CD14-positive monocyte (primary cell): ENCODE measurements around the gene GALNT18. TPM values are rescaled to one million over a fixed set of nuclear protein-coding genes. Genes with fewer than 3 reads are reported as not detected.

Source experiments
- DNase-seq, 3 donors: peaks; one replicate each; pipeline ENCODE4 v3.0.0-alpha.2; 2011 to 2022
- H2AFZ ChIP-seq: 2 replicates; pipeline ENCODE4 v1.6.0; 2012; ENCODE audit warnings: mild to moderate bottlenecking, low read depth, low read length, inconsistent platforms; ENCODE audit not compliant: insufficient read depth, poor library complexity, severe bottlenecking
- H3K27ac ChIP-seq, 2 donors: 1 replicate in 1 of 2; 2 replicates in 1 of 2; pipeline ENCODE4 v1.5.1; 2012 to 2013; ENCODE audit warnings: low read length in 2 of 2, control low read depth in 1 of 2, inconsistent platforms in 1 of 2, low read depth in 1 of 2, mild to moderate bottlenecking in 1 of 2
- H3K27me3 ChIP-seq, 2 donors: one replicate each; pipeline versions ENCODE4 v1.6.0 to v1.6.1; 2011 to 2013; ENCODE audit warnings: low read length in 2 of 2; ENCODE audit not compliant: control insufficient read depth in 2 of 2, insufficient read depth in 2 of 2
- H3K36me3 ChIP-seq, 2 donors: replicated peaks in 1 of 2; 1 replicate in 1 of 2; 2 replicates in 1 of 2; pipeline versions ENCODE4 v1.5.1 to v1.6.1; 2012 to 2013; ENCODE audit warnings: low read length in 2 of 2, control low read depth in 1 of 2, inconsistent platforms in 1 of 2, mild to moderate bottlenecking in 1 of 2; ENCODE audit not compliant: insufficient read depth in 2 of 2, control insufficient read depth in 1 of 2
- H3K4me1 ChIP-seq, 2 donors: 1 replicate in 1 of 2; 2 replicates in 1 of 2; pipeline versions ENCODE4 v1.5.1 to v1.6.1; 2012 to 2013; ENCODE audit warnings: low read length in 2 of 2, control low read depth in 1 of 2, inconsistent platforms in 1 of 2, mild to moderate bottlenecking in 1 of 2, moderate library complexity in 1 of 2; ENCODE audit not compliant: insufficient read depth in 2 of 2, control insufficient read depth in 1 of 2
- H3K4me2 ChIP-seq: replicated peaks from 2 replicates; pipeline ENCODE3; 2012; ENCODE audit warnings: low read length, moderate library complexity, mild to moderate bottlenecking; ENCODE audit not compliant: poor library complexity, severe bottlenecking; ENCODE audit errors: extremely low read depth
- H3K4me3 ChIP-seq, 3 experiments: fragments of 200-600 bp in 1 of 3; sonication (generic) in 1 of 3; replicated peaks in 1 of 3; 1 replicate in 2 of 3; 2 replicates in 1 of 3; pipeline ENCODE4 v1.5.1; 2011 to 2013; ENCODE audit warnings: low read length in 3 of 3, mild to moderate bottlenecking in 3 of 3, control low read depth in 2 of 3, low read depth in 2 of 3, inconsistent platforms in 1 of 3, moderate library complexity in 1 of 3
- H3K79me2 ChIP-seq: 2 replicates; pipeline ENCODE4 v1.6.0; 2012; ENCODE audit warnings: mild to moderate bottlenecking, control low read depth, inconsistent platforms, low read length, moderate library complexity; ENCODE audit not compliant: insufficient read depth
- H3K9ac ChIP-seq: 2 replicates; pipeline ENCODE4 v1.6.0; 2017; ENCODE audit warnings: low read length, mild to moderate bottlenecking; ENCODE audit not compliant: insufficient read depth, poor library complexity, severe bottlenecking
- H3K9me3 ChIP-seq, 2 donors: replicated peaks in 1 of 2; 1 replicate in 1 of 2; 2 replicates in 1 of 2; pipeline versions ENCODE4 v1.5.1 to v1.6.1; 2012 to 2013; ENCODE audit warnings: low read length in 2 of 2, control low read depth in 1 of 2; ENCODE audit not compliant: control insufficient read depth in 1 of 2, insufficient read depth in 1 of 2
- H4K20me1 ChIP-seq: 2 replicates; pipeline ENCODE4 v1.6.0; 2012; ENCODE audit warnings: mild to moderate bottlenecking, low read length, control low read depth, moderate library complexity; ENCODE audit not compliant: insufficient read depth
- H3K27ac Mint-ChIP-seq, 7 donors: one replicate each; pipeline ENCODE4 v1.8.0; 2020; ENCODE audit warnings: mild to moderate bottlenecking in 7 of 7, mixed read lengths in 7 of 7, moderate library complexity in 6 of 7, inconsistent platforms in 2 of 7
- H3K27me3 Mint-ChIP-seq, 3 donors: one replicate each; pipeline ENCODE4 v1.8.0; 2021 to 2022; ENCODE audit warnings: low read depth in 3 of 3, mild to moderate bottlenecking in 3 of 3, mixed read lengths in 3 of 3, moderate library complexity in 3 of 3, inconsistent platforms in 1 of 3
- H3K36me3 Mint-ChIP-seq, 2 donors: one replicate each; pipeline ENCODE4 v1.8.0; 2020; ENCODE audit warnings: mixed read lengths in 2 of 2, inconsistent platforms in 1 of 2, mild to moderate bottlenecking in 1 of 2
- H3K4me1 Mint-ChIP-seq: one replicate; pipeline ENCODE4 v1.8.0; 2020; ENCODE audit warnings: mild to moderate bottlenecking, mixed read lengths
- H3K4me3 Mint-ChIP-seq, 2 donors: one replicate each; pipeline ENCODE4 v1.8.0; 2020; ENCODE audit warnings: mild to moderate bottlenecking in 2 of 2, mixed read lengths in 2 of 2, moderate library complexity in 1 of 2
- H3K9me3 Mint-ChIP-seq, 7 donors: one replicate each; pipeline ENCODE4 v1.8.0; 2020 to 2022; ENCODE audit warnings: mixed read lengths in 7 of 7, mild to moderate bottlenecking in 6 of 7, moderate library complexity in 6 of 7, inconsistent platforms in 2 of 7
- CTCF ChIP-seq: fragments of 200-600 bp; IDR thresholded peaks from one replicate; pipeline ENCODE4 v1.8.0; 2022; ENCODE audit warnings: antibody characterized with exemption, mild to moderate bottlenecking
- WGBS: methylation state at CpG from one replicate; pipeline ENCODE4 v1.1.5; 2013; ENCODE audit warnings: missing lambda C conversion rate; ENCODE audit not compliant: insufficient coverage; 5-methylcytosine and 5-hydroxymethylcytosine counted together
- intact Hi-C, 2 donors: fragments of 100-400 bp; cut with micrococcal nuclease; formaldehyde crosslinking; loops; one replicate each; pipeline versions ENCODE4 v1.15.0 to v1.15.1; 2023
- polyA plus RNA-seq, 3 donors: library from polyadenylated mRNA; depleted of rRNA in 1 of 3; unstranded in 2 of 3; stranded (reverse) in 1 of 3; fragments of 300-500 nt in 2 of 3; fragments of >200 nt in 1 of 3; fragmentation: Illumina TruSeq in 2 of 3; gene quantifications; 1 replicate in 2 of 3; 2 replicates in 1 of 3; pipeline ENCODE4 v1.2.3, GENCODE V29; 2012 to 2021

The GALNT18 gene
- polyA plus RNA-seq, 3 donors = not detected

GRCh38 chr11:11329062-11329806, 292.6 kb downstream of the GALNT18 start:
- intact Hi-C loops = no loop called here
- TF ChIP-seq CTCF = no peak
- no peaks in the 10 kb centered on the region for H3K79me2 ChIP-seq
- no peak overlapping the region for H3K4me2 ChIP-seq
- Mint-ChIP-seq H3K4me1 (no peaks in the 10 kb centered on the region), H3K27ac (no peak overlapping the region), H3K9me3 (peaks cover 0 to 6% (median 2%) of the 10 kb centered on the region in 7 donors), H3K36me3 (no peaks in the 10 kb centered on the region), H3K4me3 (peak overlapping the region in 1 of 2 donors; percentile 17), H3K27me3 (peaks cover 3 to 9% (median 3%) of the 10 kb centered on the region in 3 donors)
- H4K20me1 ChIP-seq = no peaks in the 10 kb centered on the region
- H3K9ac ChIP-seq = no peak overlapping the region
- no peak overlapping the region for H3K4me3 ChIP-seq
- H3K27me3 ChIP-seq = no peaks in the 10 kb centered on the region
- no peak overlapping the region for H3K27ac ChIP-seq
- no peaks in the 10 kb centered on the region for H3K9me3 ChIP-seq
- H3K4me1 ChIP-seq = no peaks in the 10 kb centered on the region
- no peaks in the 10 kb centered on the region for H3K36me3 ChIP-seq
- DNase-seq = no peak
- no peak overlapping the region for H2AFZ ChIP-seq
- WGBS = 93% methylated on average over 4 of the region's 4 CpGs

- no peaks in the 10 kb centered on the region for H3K27me3 ChIP-seq
- H3K79me2 ChIP-seq = no peaks in the 10 kb centered on the region
- DNase-seq = no peak
- Mint-ChIP-seq H3K27me3 (peaks cover 3% of the 10 kb centered on the region in 3 donors), H3K9me3 (peaks cover 3 to 14% (median 10%) of the 10 kb centered on the region in 7 donors), H3K27ac (no peak overlapping the region), H3K4me1 (peaks cover 3% of the 10 kb centered on the region), H3K36me3 (no peaks in the 10 kb centered on the region), H3K4me3 (no peak overlapping the region)
- no peak overlapping the region for H3K27ac ChIP-seq
- H3K4me1 ChIP-seq = peaks cover 5 to 6% of the 10 kb centered on the region in 2 donors
- intact Hi-C loops = no loop called here
- H3K9me3 ChIP-seq = peaks cover 5 to 14% of the 10 kb centered on the region in 2 donors
- no peaks in the 10 kb centered on the region for H3K36me3 ChIP-seq
- no peaks in the 10 kb centered on the region for H4K20me1 ChIP-seq
- TF ChIP-seq CTCF = no peak
- no peak overlapping the region for H2AFZ ChIP-seq
- no peak overlapping the region for H3K4me2 ChIP-seq
- H3K9ac ChIP-seq = no peak overlapping the region
- no peak overlapping the region for H3K4me3 ChIP-seq
- WGBS = no CpG with 5 or more reads among the region's 1 CpG
Observed at GRCh38 chr11:11324090-11324489, 297.7 kb downstream of the GALNT18 start.
